ENCODE data around the gene SHISA5. TPM values are rescaled to one million over a fixed set of nuclear protein-coding genes. Genes with fewer than 3 reads are reported as not detected.
A peak's percentile ranks its signal among the peaks of the same experiment; 100 is the strongest.

SHISA5 gene
- total RNA-seq (2013; cell fraction: nucleolus; rRNA removed): 45.3 and 46.8 TPM in 2 replicates
- total RNA-seq (2014; rRNA removed) (86.6 and 87.9 TPM in 2 replicates), total RNA-seq (2014; rRNA removed; fragmentation: Illumina TruSeq; extraction: Trizol) (48.7 and 54.5 TPM in 2 replicates), total RNA-seq (2021) (86.7 and 94.3 TPM in 2 replicates), polyA plus RNA-seq (2011; rRNA removed) (31.7 and 62.3 TPM in 2 replicates), polyA plus RNA-seq (2014; fragmentation: Illumina TruSeq; extraction: Trizol) (21.8 and 49.5 TPM in 2 replicates), polyA plus RNA-seq (2014; fragmentation: Nextera tagmentation; extraction: Ambion mirVana) (10 to 100 TPM; 17.1 to 18.7 TPM), polyA plus RNA-seq (2014; rRNA removed) (72.3 and 83.0 TPM in 2 replicates), polyA plus RNA-seq (2016; fragmentation: Nextera tagmentation; extraction: Ambion mirVana) (100 to 1,000 TPM; 134 to 148 TPM), polyA minus RNA-seq (2011; rRNA and poly(A)+ RNA removed) (50.4 and 81.4 TPM in 2 replicates), Bru-seq, nascent RNA (percentile 58 among the genes with signal in this experiment), BruChase-seq, experiment 1, labeled RNA remaining after a 6-hour chase (percentile 58 among the genes with signal in this experiment), BruChase-seq, experiment 2, labeled RNA remaining after a 2-hour chase (percentile 54 among the genes with signal in this experiment)
- 46.0 TPM for polyA plus RNA-seq (2011; ENCODE audit: low read depth)
- polyA plus RNA-seq (2011; cell fraction: cytosol; rRNA removed): 112 and 129 TPM in 2 replicates
- polyA plus RNA-seq (2011; cell fraction: nucleus; rRNA removed): 67.1 and 79.3 TPM in 2 replicates
- 93.3 and 104 TPM in 2 replicates for polyA plus RNA-seq (2012)
- polyA minus RNA-seq (2011; cell fraction: cytosol; rRNA and poly(A)+ RNA removed): 42.5 and 42.9 TPM in 2 replicates
- polyA minus RNA-seq (2011; cell fraction: nucleus; rRNA and poly(A)+ RNA removed): 14.5 and 21.5 TPM in 2 replicates
- long read RNA-seq, experiment 1, transcript SHISA5-201 (6 exons, 2,369 nt): minor isoform, 10 of 126 reads
- long read RNA-seq, experiment 1, transcript SHISA5-206 (4 exons, 1,839 nt): major isoform, 99 of 126 reads
- long read RNA-seq, experiment 1, partial matches to known transcripts: 8 of 126 reads
- long read RNA-seq, experiment 1, other reads (novel, unspliced or antisense): 8 of 126 reads
- long read RNA-seq, experiment 2, transcript SHISA5-206 (4 exons, 1,839 nt): major isoform, 30 of 51 reads
- long read RNA-seq, experiment 2, partial matches to known transcripts: 1 of 51 reads
- long read RNA-seq, experiment 2, other reads (novel, unspliced or antisense): 16 of 51 reads

DNA sequence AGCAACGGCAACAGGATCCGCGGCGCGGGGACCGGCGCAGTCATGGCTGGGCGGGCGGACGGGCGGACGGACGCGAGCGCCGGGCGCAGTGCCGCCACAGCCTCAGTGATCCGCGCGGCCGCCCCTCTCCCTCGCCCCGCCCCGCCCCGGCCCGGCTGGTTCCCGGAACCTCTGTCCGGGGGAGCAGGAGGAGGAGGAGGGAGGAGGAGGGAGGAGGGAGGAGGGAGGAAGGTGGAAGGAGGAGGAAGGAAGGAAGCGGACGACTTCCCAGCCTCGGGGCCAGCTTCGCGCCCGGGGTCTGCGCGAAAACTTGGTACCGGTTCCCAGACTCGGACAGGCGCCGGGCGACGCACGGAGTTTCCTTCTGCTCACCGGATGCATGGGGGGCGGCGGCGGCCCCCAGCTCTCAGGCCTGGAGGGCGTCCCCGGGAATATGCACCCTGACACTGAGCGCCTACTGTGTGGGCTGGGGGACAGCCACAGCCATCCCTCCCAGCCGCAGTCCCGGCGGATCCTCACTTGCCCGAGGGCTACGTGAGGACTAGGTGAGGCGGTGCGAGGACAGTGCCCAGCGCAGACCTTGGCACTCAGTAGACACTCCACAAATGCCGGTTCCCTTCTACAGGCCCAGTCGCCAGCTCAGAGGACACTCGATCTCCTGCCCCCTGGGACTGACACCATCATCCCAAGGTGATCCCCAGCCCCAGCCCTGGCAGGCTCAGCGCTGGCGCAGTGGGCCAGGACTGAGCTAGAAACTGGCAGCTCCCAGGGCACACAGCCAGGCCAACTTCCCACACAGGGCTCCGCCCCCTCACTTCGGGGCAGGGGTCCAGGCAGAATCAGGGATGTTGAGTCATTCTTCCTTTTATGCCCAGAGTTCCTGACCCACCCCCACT, at the start of gene SHISA5:
Gene SHISA5, minus strand, starts transcription at position 124 of the 896 bp plus-strand sequence. Its CDS starts 80 bp downstream, at position 44.
- Histone ChIP-seq H3K4me2 (ENCODE audit: control insufficient read depth, insufficient read depth) (peak within 1 kb of the TSS; percentile 96), H3K27ac (ENCODE audit: control insufficient read depth, insufficient read depth) (no peak within 1 kb of the TSS), H3K4me3 (peak within 1 kb of the TSS; percentile 73), H3K27me3 (replicated peaks in 1 of 2; ENCODE audit: control insufficient read depth in 2 of 2, insufficient read depth in 2 of 2, low read length in 1 of 2) (no peaks in the 10 kb centered on the region), H4K20me1 (ENCODE audit: control insufficient read depth, insufficient read depth) (no peaks in the 10 kb centered on the region), H3K79me2 (ENCODE audit: control insufficient read depth, insufficient read depth, low read length) (no peaks in the 10 kb centered on the region), H2AFZ (ENCODE audit: control insufficient read depth, low read depth, low read length) (peak within 1 kb of the TSS; percentile 93), H3K9me3 (replicated peaks; ENCODE audit: control insufficient read depth, insufficient read depth, low read length) (no peaks in the 10 kb centered on the region), H3K4me1 (ENCODE audit: control insufficient read depth, insufficient read depth, low read length) (peaks cover 6% of the 10 kb centered on the region), H3K36me3 (ENCODE audit: control insufficient read depth in 2 of 2, insufficient read depth in 2 of 2, low read length in 1 of 2) (no peaks in the 10 kb centered on the region), H3K9ac (ENCODE audit: control insufficient read depth, insufficient read depth, low read length) (peak within 1 kb of the TSS; percentile 70)
- ChIA-PET CTCF (interaction anchor here (0.9 to 3.0 kb wide), 4 partner anchors 32 to 159 kb away, joined by 3 to 13 read pairs (median 9); partner anchors contain the start of gene CELSR3), POLR2A (interaction anchor here (0.6 to 1.2 kb wide), 2 partner anchors 10 to 32 kb away, joined by 3 read pairs; no protein-coding TSS in a partner anchor), SMC1A (ENCODE audit: uncharacterized antibody, unreplicated experiment) (interaction anchor here (0.9 to 1.3 kb wide), 5 partner anchors 32 to 104 kb away, joined by 3 to 5 read pairs (median 3); no protein-coding TSS in a partner anchor), RAD21 (ENCODE audit: unreplicated experiment) (interaction anchor here (1.0 kb wide), 1 partner anchor 31 kb away, joined by 3 read pairs; no protein-coding TSS in a partner anchor)
- ATAC-seq: peak; percentile 83
- TF ChIP-seq, protein P1, sequence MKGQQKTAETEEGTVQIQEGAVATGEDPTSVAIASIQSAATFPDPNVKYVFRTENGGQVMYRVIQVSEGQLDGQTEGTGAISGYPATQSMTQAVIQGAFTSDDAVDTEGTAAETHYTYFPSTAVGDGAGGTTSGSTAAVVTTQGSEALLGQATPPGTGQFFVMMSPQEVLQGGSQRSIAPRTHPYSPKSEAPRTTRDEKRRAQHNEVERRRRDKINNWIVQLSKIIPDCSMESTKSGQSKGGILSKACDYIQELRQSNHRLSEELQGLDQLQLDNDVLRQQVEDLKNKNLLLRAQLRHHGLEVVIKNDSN (IDR thresholded peaks at IDR 0.05; ENCODE audit: borderline replicate concordance, extremely low read length, insufficient read depth, low read depth, low read length): no peak
- peak; percentile 60; the same call in 1 of the 2 replicates for TF ChIP-seq IKZF1 (conservative IDR thresholded peaks at IDR 0.05)
- TF ChIP-seq, protein P2, sequence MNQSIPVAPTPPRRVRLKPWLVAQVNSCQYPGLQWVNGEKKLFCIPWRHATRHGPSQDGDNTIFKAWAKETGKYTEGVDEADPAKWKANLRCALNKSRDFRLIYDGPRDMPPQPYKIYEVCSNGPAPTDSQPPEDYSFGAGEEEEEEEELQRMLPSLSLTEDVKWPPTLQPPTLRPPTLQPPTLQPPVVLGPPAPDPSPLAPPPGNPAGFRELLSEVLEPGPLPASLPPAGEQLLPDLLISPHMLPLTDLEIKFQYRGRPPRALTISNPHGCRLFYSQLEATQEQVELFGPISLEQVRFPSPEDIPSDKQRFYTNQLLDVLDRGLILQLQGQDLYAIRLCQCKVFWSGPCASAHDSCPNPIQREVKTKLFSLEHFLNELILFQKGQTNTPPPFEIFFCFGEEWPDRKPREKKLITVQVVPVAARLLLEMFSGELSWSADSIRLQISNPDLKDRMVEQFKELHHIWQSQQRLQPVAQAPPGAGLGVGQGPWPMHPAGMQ (IDR thresholded peaks at IDR 0.05; ENCODE audit: borderline replicate concordance): no peak
- TF ChIP-seq NFXL1 (IDR thresholded peaks at IDR 0.05; ENCODE audit: borderline replicate concordance): peak; percentile 95
- TF ChIP-seq LARP7 (IDR thresholded peaks at IDR 0.05): peak; percentile 15; the same call in 1 of the 2 replicates
- TF ChIP-seq EED (IDR thresholded peaks at IDR 0.05; ENCODE audit: low read depth): peak; percentile 39; the same call in 1 of the 2 replicates
- TF ChIP-seq TAF1 (IDR thresholded peaks at IDR 0.05; ENCODE audit: borderline replicate concordance, low read depth, low read length): peak; percentile 32; the same call in 1 of the 2 replicates
- TF ChIP-seq POLR2A (IDR thresholded peaks at IDR 0.05; ENCODE audit: low read depth, low read length): peak; percentile 71
- 14% methylated on average over 50 of the region's 66 CpGs for WGBS (ENCODE audit: insufficient coverage, insufficient replicate concordance, low lambda C conversion rate, missing lambda C conversion rate)
- BruUV-seq (replicated peaks): no TSS peak
- no peak for FAIRE-seq
- DNase-seq (ENCODE audit: low read depth, low spot score): no peak
- in situ Hi-C loops (cut with MboI): no loop called here
- intact Hi-C loops (cut with micrococcal nuclease; ENCODE audit: unreplicated experiment): no loop called here
